Fibroblast of the aortic adventitia (primary cell): ENCODE results near the gene AAMDC. TPM values are rescaled to one million over a fixed set of nuclear protein-coding genes. Genes with fewer than 3 reads are reported as not detected.

ENCODE experiments used
- DNase-seq: peaks from one replicate; pipeline ENCODE4 v3.0.0-alpha.2; 2010; ENCODE audit warnings: low read depth
- H3K4me3 ChIP-seq: 2 replicates; pipeline ENCODE4 v1.5.1; 2011; ENCODE audit warnings: low read depth, mild to moderate bottlenecking, control low read depth, low read length, moderate library complexity
- CTCF ChIP-seq: IDR thresholded peaks from 2 replicates; pipeline ENCODE4 v1.5.1; 2011; ENCODE audit warnings: mild to moderate bottlenecking, low read length, control low read depth, inconsistent platforms; ENCODE audit not compliant: insufficient read depth
- total RNA-seq: library from RNA; depleted of rRNA; stranded (reverse); fragments of >200 nt; gene quantifications from 2 replicates; pipeline ENCODE4 v1.2.3, GENCODE V29; 2012; ENCODE audit warnings: low replicate concordance

AAMDC gene
- 28.8 and 51.8 TPM in 2 replicates for total RNA-seq

- H3K4me3 ChIP-seq: peak within 1 kb of the TSS; percentile 95
- peak; percentile 86 for TF ChIP-seq CTCF
- peak; percentile 99 for DNase-seq
These were observed at the start of gene AAMDC, which contains the start of gene RSF1 for GRCh38 chr11:77820565-77821348. Gene AAMDC, plus strand, starts transcription at chr11:77821144. Its CDS starts 21,353 bp downstream, at chr11:77842497. Gene RSF1, minus strand, starts transcription at chr11:77820722. Its CDS starts 8 bp downstream, at chr11:77820714.

DNA sequence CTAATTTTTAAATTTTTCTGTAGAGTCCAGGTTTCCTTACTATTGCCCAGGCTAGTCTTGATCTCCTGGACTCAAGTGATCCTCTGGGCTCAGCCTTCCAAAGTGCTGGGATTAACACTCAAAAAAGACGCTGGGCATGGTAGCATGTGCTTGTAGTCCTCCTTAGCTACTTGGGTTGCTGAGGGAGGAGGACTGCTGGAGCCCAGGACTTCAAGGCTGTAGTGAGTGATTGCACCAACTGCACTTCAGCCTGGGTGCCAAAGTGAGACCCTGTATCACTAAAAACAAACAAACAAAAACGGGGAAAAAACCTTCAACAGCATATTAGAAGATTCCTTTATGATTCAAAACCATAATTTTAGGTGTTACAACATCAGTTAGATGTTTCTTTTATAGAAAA is 45.0 kb upstream of the AAMDC start:
- no peak overlapping the region for H3K4me3 ChIP-seq
- no peak for TF ChIP-seq CTCF
- DNase-seq: no peak

DNA sequence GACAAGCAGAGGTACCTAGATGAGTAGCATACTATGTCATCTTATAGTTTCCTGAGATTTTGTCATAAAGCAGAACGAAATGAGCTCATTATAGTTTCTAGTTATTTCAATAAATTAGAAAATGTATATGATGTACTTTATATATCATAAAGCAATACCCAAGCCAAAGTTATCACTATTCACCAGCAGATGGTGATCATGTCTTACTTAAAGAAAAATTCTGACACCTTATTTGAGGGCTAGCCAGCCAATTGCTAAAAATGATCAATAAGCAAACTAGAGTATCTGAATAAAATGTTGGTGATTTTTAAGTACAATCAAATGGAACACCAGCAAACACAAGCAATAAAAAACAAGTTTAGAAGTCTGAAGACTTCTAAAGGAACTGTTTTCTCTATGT is 44.5 kb upstream of the AAMDC start:
- no peak overlapping the region for H3K4me3 ChIP-seq
- TF ChIP-seq CTCF: peak; percentile 15
- DNase-seq: peak; percentile 18

- H3K4me3 ChIP-seq: no peak overlapping the region
- TF ChIP-seq CTCF: no peak
- DNase-seq: no peak
These were observed 42.8 kb upstream of the AAMDC start for GRCh38 chr11:77778118-77778517.

- DNase-seq: no peak
- no peak for TF ChIP-seq CTCF
- H3K4me3 ChIP-seq: no peak overlapping the region
These were observed 42.4 kb upstream of the AAMDC start for GRCh38 chr11:77778549-77778948.

DNA sequence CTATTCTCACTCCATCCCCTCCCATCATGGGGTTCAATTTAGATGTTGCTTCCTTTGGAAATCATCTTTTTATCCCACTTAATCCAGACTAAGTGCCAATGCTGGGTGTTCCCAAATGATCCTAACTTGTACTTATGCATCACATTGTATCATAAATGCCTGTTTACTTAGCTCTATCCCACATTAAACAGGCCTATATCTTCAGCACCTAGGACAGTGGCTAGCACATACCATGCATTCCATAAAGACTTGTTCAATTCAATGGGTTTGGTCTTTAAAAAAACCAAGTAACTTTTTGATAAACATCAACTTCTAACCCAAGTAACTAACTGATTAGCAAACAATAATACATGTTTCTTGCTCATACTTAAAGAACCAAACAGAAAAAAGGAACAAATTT is 41.0 kb upstream of the AAMDC start:
- no peak for TF ChIP-seq CTCF
- DNase-seq: peak; percentile 56
- H3K4me3 ChIP-seq: no peak overlapping the region
